DOHH2 (cell line): Measurements from ENCODE around the gene SAMD9L.

ENCODE experiments used
- H3F3A ChIP-seq: fragments of 200-600 bp; sonication (generic), shearing (Covaris generic); 2 replicates; pipeline ENCODE4 v1.6.0; 2016; ENCODE audit warnings: antibody characterized with exemption, mild to moderate bottlenecking; ENCODE audit not compliant: control insufficient read depth, insufficient read depth
- H3K27ac ChIP-seq: fragments of 200-600 bp; sonication (generic); 2 replicates; pipeline ENCODE4 v1.5.1; 2014; ENCODE audit warnings: low read depth, mild to moderate bottlenecking, low read length, moderate library complexity
- H3K27me3 ChIP-seq: fragments of 200-600 bp; sonication (generic); 2 replicates; pipeline ENCODE4 v1.6.1; 2014; ENCODE audit warnings: mild to moderate bottlenecking, low read length, mixed read lengths; ENCODE audit not compliant: control insufficient read depth
- H3K36me3 ChIP-seq: fragments of 200-600 bp; sonication (generic); 2 replicates; pipeline ENCODE4 v1.6.1; 2014; ENCODE audit warnings: mild to moderate bottlenecking, low read length, moderate library complexity, mixed read lengths; ENCODE audit not compliant: control insufficient read depth
- H3K4me1 ChIP-seq: fragments of 200-600 bp; sonication (generic); 2 replicates; pipeline ENCODE4 v1.6.1; 2014; ENCODE audit warnings: mild to moderate bottlenecking, low read length, mixed read lengths; ENCODE audit not compliant: control insufficient read depth
- H3K4me2 ChIP-seq: fragments of 200-600 bp; sonication (generic); 2 replicates; pipeline ENCODE4 v1.6.0; 2014; ENCODE audit warnings: mild to moderate bottlenecking, low read length, moderate library complexity
- H3K4me3 ChIP-seq: fragments of 200-600 bp; sonication (generic); 2 replicates; pipeline ENCODE4 v1.5.1; 2014; ENCODE audit warnings: mild to moderate bottlenecking, low read length, mixed read lengths
- H3K79me2 ChIP-seq: fragments of 200-600 bp; sonication (generic); 2 replicates; pipeline ENCODE4 v1.6.1; 2014; ENCODE audit warnings: mild to moderate bottlenecking, low read length, mixed read lengths; ENCODE audit not compliant: control insufficient read depth
- H3K9me2 ChIP-seq: fragments of 200-600 bp; sonication (generic); replicated peaks from 2 replicates; pipeline ENCODE4 v1.6.1; 2014; ENCODE audit warnings: mild to moderate bottlenecking, low read length, mixed read lengths; ENCODE audit not compliant: control insufficient read depth
- H3K9me3 ChIP-seq: fragments of 200-600 bp; sonication (generic); 2 replicates; pipeline ENCODE4 v1.6.1; 2014; ENCODE audit warnings: antibody characterized with exemption, low read length, mixed read lengths; ENCODE audit not compliant: control insufficient read depth, insufficient read depth
- H4K20me1 ChIP-seq: fragments of 200-600 bp; sonication (generic); 2 replicates; pipeline ENCODE4 v1.6.0; 2014; ENCODE audit warnings: low read depth, mild to moderate bottlenecking, antibody characterized with exemption, low read length, moderate library complexity; ENCODE audit not compliant: control insufficient read depth, insufficient read depth
- CTCF ChIP-seq: fragments of 200-600 bp; sonication (generic); IDR thresholded peaks from one replicate; pipeline ENCODE4 v1.5.1; 2014; ENCODE audit warnings: antibody characterized with exemption, mild to moderate bottlenecking, low read depth, low read length; ENCODE audit not compliant: poor library complexity, severe bottlenecking
- EZH2phosphoT487 ChIP-seq: fragments of 200-600 bp; sonication (generic); IDR thresholded peaks from 2 replicates; pipeline ENCODE4 v1.6.1; 2017; ENCODE audit warnings: borderline replicate concordance, mild to moderate bottlenecking, antibody characterized with exemption, low read length, moderate library complexity, mixed read lengths

SAMD9L gene

GRCh38 chr7:93120592-93121549, 27.3 kb downstream of the SAMD9L start:
- H4K20me1 ChIP-seq: no peaks in the 10 kb centered on the region
- peaks cover 10% of the 10 kb centered on the region for H3K4me1 ChIP-seq
- TF ChIP-seq CTCF (no peak), EZH2phosphoT487 (no peak)
- no peaks in the 10 kb centered on the region for H3K9me2 ChIP-seq
- no peaks in the 10 kb centered on the region for H3K79me2 ChIP-seq
- no peaks in the 10 kb centered on the region for H3F3A ChIP-seq
- H3K9me3 ChIP-seq: peaks cover 9% of the 10 kb centered on the region; the same call in 1 of the 2 replicates
- H3K27me3 ChIP-seq: no peaks in the 10 kb centered on the region
- no peak overlapping the region for H3K4me3 ChIP-seq
- no peaks in the 10 kb centered on the region for H3K36me3 ChIP-seq
- no peak overlapping the region for H3K27ac ChIP-seq
- no peak overlapping the region for H3K4me2 ChIP-seq

- Histone ChIP-seq H3K9me3 (peaks cover 9% of the 10 kb centered on the region; the same call in 1 of the 2 replicates), H3K27ac (no peak overlapping the region), H3K4me1 (peaks cover 10% of the 10 kb centered on the region), H3K36me3 (no peaks in the 10 kb centered on the region), H3K27me3 (no peaks in the 10 kb centered on the region), H3F3A (no peaks in the 10 kb centered on the region), H4K20me1 (no peaks in the 10 kb centered on the region), H3K79me2 (no peaks in the 10 kb centered on the region), H3K4me2 (no peak overlapping the region), H3K9me2 (no peaks in the 10 kb centered on the region), H3K4me3 (no peak overlapping the region)
- TF ChIP-seq EZH2phosphoT487 (no peak), CTCF (no peak)
Observed at GRCh38 chr7:93119191-93119905, 28.8 kb downstream of the SAMD9L start.

GRCh38 chr7:93117852-93118530, 30.2 kb downstream of the SAMD9L start, which contains the start of gene SAMD9:
Gene SAMD9 (minus strand): TSS chr7:93117979. CDS start chr7:93106097, 11,882 bp downstream.
- H3K4me3 ChIP-seq: peak within 1 kb of the TSS; percentile 43
- H3K27me3 ChIP-seq: no peaks in the 10 kb centered on the region
- peaks cover 9% of the 10 kb centered on the region; the same call in 1 of the 2 replicates for H3K9me3 ChIP-seq
- no peaks in the 10 kb centered on the region for H3K36me3 ChIP-seq
- H3K4me1 ChIP-seq: peaks cover 10% of the 10 kb centered on the region
- no peaks in the 10 kb centered on the region for H3K9me2 ChIP-seq
- TF ChIP-seq EZH2phosphoT487 (no peak), CTCF (no peak)
- H3K79me2 ChIP-seq: no peaks in the 10 kb centered on the region
- no peaks in the 10 kb centered on the region for H4K20me1 ChIP-seq
- no peaks in the 10 kb centered on the region for H3F3A ChIP-seq
- peak within 1 kb of the TSS; percentile 49 for H3K4me2 ChIP-seq
- H3K27ac ChIP-seq: no peak within 1 kb of the TSS
